Measurements from ENCODE around the gene PCDHA1. TPM values are rescaled to one million over a fixed set of nuclear protein-coding genes. Genes with fewer than 3 reads are reported as not detected.
A peak's percentile ranks its signal among the peaks of the same experiment; 100 is the strongest.
"Not testable (repeated sequence)": the region's sequence is repeated elsewhere in the genome, so short reads cannot be mapped to it uniquely, and the experiment has no call there.

PCDHA1 gene
- polyA plus RNA-seq, 1 experiment, result 0.12 TPM

DNA sequence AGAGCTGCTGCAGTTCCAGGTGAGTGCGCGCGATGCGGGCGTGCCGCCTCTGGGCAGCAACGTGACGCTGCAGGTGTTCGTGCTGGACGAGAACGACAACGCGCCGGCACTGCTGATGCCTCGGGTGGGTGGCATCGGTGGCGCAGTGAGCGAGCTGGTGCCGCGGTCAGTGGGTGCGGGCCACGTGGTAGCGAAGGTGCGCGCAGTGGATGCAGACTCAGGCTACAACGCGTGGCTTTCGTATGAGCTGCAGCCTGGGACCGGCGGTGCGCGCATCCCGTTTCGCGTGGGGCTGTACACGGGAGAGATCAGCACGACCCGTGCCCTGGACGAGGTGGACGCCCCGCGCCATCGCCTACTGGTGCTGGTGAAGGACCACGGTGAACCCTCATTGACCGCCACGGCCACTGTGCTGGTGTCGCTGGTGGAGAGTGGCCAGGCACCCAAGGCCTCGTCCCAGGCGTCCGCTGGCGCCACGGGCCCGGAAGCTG, 16.9 kb downstream of the PCDHA1 start:
- POLR2A ChIA-PET, result no interaction called here
- Histone ChIP-seq H3K4me3 (ENCODE audit: low read depth, low read length) (no peak overlapping the region), H3K27me3 (ENCODE audit: control insufficient read depth, insufficient read depth, low read length) (no peaks in the 10 kb centered on the region), H3K36me3 (ENCODE audit: control insufficient read depth, insufficient read depth, low read length) (no peaks in the 10 kb centered on the region)
- CTCF ChIA-PET, result interaction anchor here (1.9 kb wide), 1 partner anchor 9 kb away, joined by 4 read pairs; no protein-coding TSS in a partner anchor
- no peak for DNase-seq (ENCODE audit: low read depth)
- TF ChIP-seq CTCF (IDR thresholded peaks at IDR 0.05; ENCODE audit: insufficient read depth, low read depth, low read length), result no peak

DNA sequence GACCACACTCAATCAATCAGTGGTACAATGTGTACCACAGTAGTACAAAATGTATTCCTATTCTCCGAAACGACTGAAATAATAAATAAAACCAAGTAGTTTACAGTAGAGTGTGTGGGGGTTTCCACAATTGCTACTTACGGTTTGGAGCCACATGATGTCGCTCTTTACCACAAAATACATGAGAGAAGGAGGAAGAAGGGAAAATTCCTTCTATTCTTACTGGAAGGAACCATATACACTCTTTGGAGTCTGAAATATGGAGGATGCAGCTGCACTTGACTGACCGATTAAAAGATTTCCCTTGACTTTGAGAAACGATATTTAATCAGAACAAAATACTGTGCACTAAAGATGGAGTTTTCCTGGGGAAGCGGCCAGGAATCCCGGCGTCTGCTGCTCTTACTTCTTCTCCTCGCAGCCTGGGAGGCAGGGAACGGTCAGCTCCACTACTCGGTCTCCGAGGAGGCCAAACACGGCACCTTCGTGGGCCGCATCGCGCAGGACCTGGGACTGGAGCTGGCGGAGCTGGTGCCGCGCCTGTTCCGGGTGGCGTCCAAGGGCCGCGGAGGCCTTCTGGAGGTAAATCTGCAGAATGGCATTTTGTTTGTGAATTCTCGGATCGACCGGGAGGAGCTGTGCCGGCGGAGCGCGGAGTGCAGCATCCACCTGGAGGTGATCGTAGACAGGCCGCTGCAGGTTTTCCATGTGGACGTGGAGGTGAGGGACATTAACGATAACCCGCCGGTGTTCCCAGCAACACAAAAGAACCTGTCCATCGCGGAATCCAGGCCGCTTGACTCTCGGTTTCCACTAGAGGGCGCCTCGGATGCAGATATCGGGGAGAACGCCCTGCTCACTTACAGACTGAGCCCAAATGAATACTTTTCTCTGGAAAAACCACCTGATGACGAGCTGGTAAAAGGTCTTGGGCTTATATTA, 21.2 kb downstream of the PCDHA1 start, which contains the start of gene PCDHA4:
Gene PCDHA4 (plus strand): TSS at position 235 of the 942 bp plus-strand sequence.
- no peak for DNase-seq (ENCODE audit: low read depth)
- Histone ChIP-seq H3K4me3 (ENCODE audit: low read depth, low read length) (peak within 1 kb of the TSS; percentile 32), H3K27me3 (ENCODE audit: control insufficient read depth, insufficient read depth, low read length) (no peaks in the 10 kb centered on the region), H3K36me3 (ENCODE audit: control insufficient read depth, insufficient read depth, low read length) (no peaks in the 10 kb centered on the region)
- POLR2A ChIA-PET, result no interaction called here
- CTCF ChIA-PET, result interaction anchor here (0.6 to 1.6 kb wide), 3 partner anchors 10 to 172 kb away, joined by 3 to 4 read pairs (median 3); no protein-coding TSS in a partner anchor
- TF ChIP-seq CTCF (IDR thresholded peaks at IDR 0.05; ENCODE audit: insufficient read depth, low read depth, low read length), result peak; percentile 38

DNA sequence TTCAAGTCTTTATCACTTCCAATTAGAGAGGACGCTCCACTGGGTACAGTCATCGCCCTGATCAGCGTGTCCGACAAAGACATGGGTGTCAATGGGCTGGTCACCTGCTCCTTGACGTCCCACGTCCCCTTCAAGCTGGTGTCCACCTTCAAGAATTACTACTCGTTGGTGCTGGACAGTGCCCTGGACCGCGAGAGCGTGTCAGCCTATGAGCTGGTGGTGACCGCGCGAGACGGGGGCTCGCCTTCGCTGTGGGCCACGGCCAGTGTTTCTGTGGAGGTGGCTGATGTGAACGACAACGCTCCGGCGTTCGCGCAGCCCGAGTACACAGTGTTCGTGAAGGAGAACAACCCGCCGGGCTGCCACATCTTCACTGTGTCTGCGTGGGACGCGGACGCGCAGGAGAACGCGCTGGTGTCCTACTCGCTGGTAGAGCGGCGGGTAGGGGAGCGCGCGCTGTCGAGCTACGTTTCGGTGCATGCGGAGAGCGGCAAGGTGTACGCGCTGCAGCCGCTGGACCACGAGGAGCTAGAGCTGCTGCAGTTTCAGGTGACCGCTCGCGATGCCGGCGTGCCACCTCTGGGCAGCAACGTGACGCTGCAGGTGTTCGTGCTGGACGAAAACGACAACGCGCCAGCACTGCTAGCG, 22.4 kb downstream of the PCDHA1 start:
- H3K27me3 ChIP-seq (ENCODE audit: control insufficient read depth, insufficient read depth, low read length); H3K36me3 ChIP-seq (ENCODE audit: control insufficient read depth, insufficient read depth, low read length); H3K4me3 ChIP-seq (ENCODE audit: low read depth, low read length); POLR2A ChIA-PET; DNase-seq (ENCODE audit: low read depth): not testable (repeated sequence)
- CTCF ChIA-PET, result interaction anchor here (0.6 to 1.6 kb wide), 4 partner anchors 9 to 871 kb away, joined by 3 to 4 read pairs (median 3); no protein-coding TSS in a partner anchor

DNA sequence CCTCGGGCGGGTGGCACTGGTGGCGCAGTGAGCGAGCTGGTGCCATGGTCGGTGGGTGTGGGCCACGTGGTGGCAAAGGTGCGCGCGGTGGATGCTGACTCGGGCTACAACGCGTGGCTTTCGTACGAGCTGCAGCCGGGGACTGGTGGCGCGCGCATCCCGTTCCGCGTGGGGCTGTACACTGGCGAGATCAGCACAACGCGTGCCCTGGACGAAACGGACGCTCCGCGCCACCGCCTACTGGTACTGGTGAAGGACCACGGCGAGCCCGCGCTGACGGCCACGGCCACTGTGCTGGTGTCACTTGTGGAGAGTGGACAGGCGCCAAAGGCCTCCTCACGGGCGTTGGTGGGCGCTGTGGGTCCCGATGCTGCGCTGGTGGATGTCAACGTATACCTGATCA, 22.9 kb downstream of the PCDHA1 start:
- Histone ChIP-seq H3K36me3 (ENCODE audit: control insufficient read depth, insufficient read depth, low read length) (no peaks in the 10 kb centered on the region), H3K27me3 (ENCODE audit: control insufficient read depth, insufficient read depth, low read length) (no peaks in the 10 kb centered on the region), H3K4me3 (ENCODE audit: low read depth, low read length) (no peak overlapping the region)
- no peak for TF ChIP-seq CTCF (IDR thresholded peaks at IDR 0.05; ENCODE audit: insufficient read depth, low read depth, low read length)
- no peak for DNase-seq (ENCODE audit: low read depth)
- POLR2A ChIA-PET, result no interaction called here
- CTCF ChIA-PET, result no interaction called here

GRCh38 chr5:140821375-140822280, 35.7 kb downstream of the PCDHA1 start, which contains the start of gene PCDHA5:
Gene PCDHA5, plus strand, starts transcription at chr5:140821613.
- no peak for DNase-seq (ENCODE audit: low read depth)
- TF ChIP-seq CTCF (IDR thresholded peaks at IDR 0.05; ENCODE audit: insufficient read depth, low read depth, low read length), result peak; percentile 42
- Histone ChIP-seq H3K36me3 (ENCODE audit: control insufficient read depth, insufficient read depth, low read length) (no peaks in the 10 kb centered on the region), H3K4me3 (ENCODE audit: low read depth, low read length) (no peak within 1 kb of the TSS), H3K27me3 (ENCODE audit: control insufficient read depth, insufficient read depth, low read length) (no peaks in the 10 kb centered on the region)
- POLR2A ChIA-PET, result no interaction called here
- CTCF ChIA-PET, result interaction anchor here (0.6 to 1.3 kb wide), 3 partner anchors 15 to 949 kb away, joined by 3 read pairs; no protein-coding TSS in a partner anchor

All from BJ (cell line).